ENCODE results near the gene LTBP3.

DNA sequence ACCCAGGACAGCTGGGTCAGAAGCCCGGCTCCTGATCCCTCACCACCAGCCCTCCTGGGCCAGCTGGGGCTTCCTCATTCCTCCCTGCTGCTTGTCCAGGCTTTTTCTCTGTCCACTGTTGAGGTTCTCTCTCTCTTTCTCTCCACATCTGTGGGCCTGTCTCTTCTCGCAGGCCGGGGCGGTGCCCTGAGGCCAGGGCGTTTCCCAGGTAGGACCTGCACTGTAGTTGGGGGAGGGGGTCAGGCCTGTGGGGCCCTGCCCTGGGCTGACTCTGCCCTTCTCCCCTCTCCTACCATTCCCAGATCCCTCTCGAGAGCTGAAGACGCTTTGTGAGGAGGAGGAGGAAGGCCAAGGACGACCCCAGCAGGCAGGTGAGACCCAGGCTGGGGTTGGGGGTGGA lies 22.6 kb upstream of the LTBP3 start:
- TF ChIP-seq, protein P1, sequence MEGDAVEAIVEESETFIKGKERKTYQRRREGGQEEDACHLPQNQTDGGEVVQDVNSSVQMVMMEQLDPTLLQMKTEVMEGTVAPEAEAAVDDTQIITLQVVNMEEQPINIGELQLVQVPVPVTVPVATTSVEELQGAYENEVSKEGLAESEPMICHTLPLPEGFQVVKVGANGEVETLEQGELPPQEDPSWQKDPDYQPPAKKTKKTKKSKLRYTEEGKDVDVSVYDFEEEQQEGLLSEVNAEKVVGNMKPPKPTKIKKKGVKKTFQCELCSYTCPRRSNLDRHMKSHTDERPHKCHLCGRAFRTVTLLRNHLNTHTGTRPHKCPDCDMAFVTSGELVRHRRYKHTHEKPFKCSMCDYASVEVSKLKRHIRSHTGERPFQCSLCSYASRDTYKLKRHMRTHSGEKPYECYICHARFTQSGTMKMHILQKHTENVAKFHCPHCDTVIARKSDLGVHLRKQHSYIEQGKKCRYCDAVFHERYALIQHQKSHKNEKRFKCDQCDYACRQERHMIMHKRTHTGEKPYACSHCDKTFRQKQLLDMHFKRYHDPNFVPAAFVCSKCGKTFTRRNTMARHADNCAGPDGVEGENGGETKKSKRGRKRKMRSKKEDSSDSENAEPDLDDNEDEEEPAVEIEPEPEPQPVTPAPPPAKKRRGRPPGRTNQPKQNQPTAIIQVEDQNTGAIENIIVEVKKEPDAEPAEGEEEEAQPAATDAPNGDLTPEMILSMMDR (IDR thresholded peaks at IDR 0.05; ENCODE audit: low read depth, low read length, poor library complexity, severe bottlenecking), result no peak
- TF ChIP-seq EZH2phosphoT487 (IDR thresholded peaks at IDR 0.05; ENCODE audit: borderline replicate concordance, low read length), result no peak

Data from DOHH2 (cell line).